HEK293T (cell line): Measurements from ENCODE around the gene PACRG.

Source experiments
- BHLHE40 ChIP-seq: fragments of 450-650 bp; IDR thresholded peaks from 2 replicates; pipeline ENCODE4 v1.6.1; 2016; ENCODE audit warnings: mild to moderate bottlenecking, moderate library complexity, borderline replicate concordance
- ELF4 ChIP-seq: fragments of 450-650 bp; IDR thresholded peaks from 2 replicates; pipeline ENCODE4 v1.6.1; 2017; ENCODE audit warnings: antibody characterized with exemption
- FOXM1 ChIP-seq: fragments of 450-650 bp; IDR thresholded peaks from 2 replicates; pipeline ENCODE4 v1.6.1; 2017; ENCODE audit warnings: mild to moderate bottlenecking, borderline replicate concordance
- NFRKB ChIP-seq: fragments of 450-650 bp; IDR thresholded peaks from 2 replicates; pipeline ENCODE4 v1.6.1; 2016; ENCODE audit warnings: mild to moderate bottlenecking, moderate library complexity
- SP1 ChIP-seq: fragments of 450-650 bp; IDR thresholded peaks from 2 replicates; pipeline ENCODE4 v1.6.1; 2017
- ZNF384 ChIP-seq: fragments of 450-650 bp; IDR thresholded peaks from 2 replicates; pipeline ENCODE4 v1.6.1; 2016

GRCh38 chr6:162921510-162922040 lies 193.8 kb downstream of the PACRG start:
- TF ChIP-seq ZNF384 (no peak), ELF4 (no peak), FOXM1 (no peak), BHLHE40 (no peak), SP1 (no peak), NFRKB (no peak)
